Keratinocyte (primary cell): Measurements from ENCODE around the gene TPMT. TPM values are rescaled to one million over a fixed set of nuclear protein-coding genes. Genes with fewer than 3 reads are reported as not detected.

Experiments
- DNase-seq: peaks from one replicate; pipeline ENCODE4 v3.0.0-alpha.2; 2011; ENCODE audit warnings: low read depth, missing footprints, low spot score
- FAIRE-seq: peaks from 2 replicates; lab custom pipeline; 2011; peaks lifted over from hg19 to GRCh38; lab: Jason Lieb, UNC
- H2AFZ ChIP-seq: 2 replicates; pipeline ENCODE4 v1.6.0; 2012; ENCODE audit warnings: low read length, control low read depth, inconsistent platforms; ENCODE audit not compliant: control insufficient read depth
- H3K27ac ChIP-seq: 2 replicates; pipeline ENCODE4 v1.5.1; 2011; ENCODE audit warnings: low read length; ENCODE audit not compliant: control insufficient read depth, insufficient read depth
- H3K27me3 ChIP-seq: 3 replicates; pipeline ENCODE4 v1.6.0; 2011; ENCODE audit warnings: low read length; ENCODE audit not compliant: control insufficient read depth, insufficient read depth; ENCODE audit errors: extremely low read depth
- H3K36me3 ChIP-seq, 2 experiments: 2 replicates in 1 of 2; 3 replicates in 1 of 2; pipeline ENCODE4 v1.5.1; 2011; ENCODE audit warnings: low read length in 2 of 2, mild to moderate bottlenecking in 1 of 2; ENCODE audit not compliant: control insufficient read depth in 2 of 2, insufficient read depth in 2 of 2; ENCODE audit errors: extremely low read depth in 1 of 2
- H3K4me1 ChIP-seq: 3 replicates; pipeline ENCODE4 v1.5.1; 2011; ENCODE audit warnings: low read length; ENCODE audit not compliant: control insufficient read depth, insufficient read depth; ENCODE audit errors: extremely low read depth
- H3K4me2 ChIP-seq: 3 replicates; pipeline ENCODE4 v1.6.0; 2011; ENCODE audit warnings: low read depth, low read length; ENCODE audit not compliant: control insufficient read depth, insufficient read depth; ENCODE audit errors: extremely low read depth
- H3K4me3 ChIP-seq, 3 experiments: fragments of 200-600 bp in 1 of 3; sonication (generic) in 1 of 3; 2 replicates in 2 of 3; 3 replicates in 1 of 3; pipeline ENCODE4 v1.5.1; 2011 to 2016; ENCODE audit warnings: low read length in 3 of 3, mild to moderate bottlenecking in 3 of 3, control low read depth in 2 of 3, inconsistent platforms in 1 of 3, low read depth in 1 of 3, mixed read lengths in 1 of 3, mixed run types in 1 of 3, moderate library complexity in 1 of 3; ENCODE audit not compliant: control insufficient read depth in 2 of 3, insufficient read depth in 2 of 3; ENCODE audit errors: extremely low read depth in 1 of 3
- H3K79me2 ChIP-seq: 2 replicates; pipeline ENCODE4 v1.6.0; 2012; ENCODE audit warnings: low read length; ENCODE audit not compliant: control insufficient read depth, insufficient read depth
- H3K9ac ChIP-seq: 3 replicates; pipeline ENCODE4 v1.6.0; 2011; ENCODE audit warnings: low read length; ENCODE audit not compliant: control insufficient read depth, insufficient read depth; ENCODE audit errors: extremely low read depth
- H3K9me1 ChIP-seq: 3 replicates; pipeline ENCODE4 v1.6.0; 2011; ENCODE audit warnings: low read length; ENCODE audit not compliant: control insufficient read depth, insufficient read depth; ENCODE audit errors: extremely low read depth
- H3K9me3 ChIP-seq: 2 replicates; pipeline ENCODE4 v1.5.1; 2012; ENCODE audit warnings: low read depth, low read length; ENCODE audit not compliant: control insufficient read depth
- H4K20me1 ChIP-seq: 3 replicates; pipeline ENCODE4 v1.6.0; 2011; ENCODE audit warnings: low read length; ENCODE audit not compliant: control insufficient read depth, insufficient read depth; ENCODE audit errors: extremely low read depth
- CTCF ChIP-seq, 3 experiments: IDR thresholded peaks in 1 of 3; conservative IDR thresholded peaks in 1 of 3; optimal IDR thresholded peaks in 1 of 3; 2 replicates in 2 of 3; 3 replicates in 1 of 3; pipeline versions ENCODE3 to v1.5.1; 2011; ENCODE audit warnings: low read length in 3 of 3, mild to moderate bottlenecking in 3 of 3, moderate library complexity in 2 of 3, control low read depth in 1 of 3, inconsistent platforms in 1 of 3; ENCODE audit not compliant: insufficient read depth in 2 of 3; ENCODE audit errors: extremely low read depth in 1 of 3
- EZH2 ChIP-seq: IDR thresholded peaks from one replicate; pipeline ENCODE4 v1.6.1; 2012; ENCODE audit warnings: inconsistent platforms, mild to moderate bottlenecking, low read length, moderate library complexity
- dilution Hi-C: fragments of 300-500 bp; cut with MboI; formaldehyde crosslinking; loops from one replicate; pipeline ENCODE4 v1.7.0; 2020; ENCODE audit warnings: low sequenced_read_pairs; ENCODE audit not compliant: extremely low pct_ligation_motif_present
- polyA plus RNA-seq, 5 experiments: library from polyadenylated mRNA; depleted of rRNA in 3 of 5; stranded (reverse) in 3 of 5; stranded (forward) in 1 of 5; unstranded in 1 of 5; fragments of >200 nt; gene quantifications; 1 replicate in 1 of 5; 2 replicates in 3 of 5; 3 replicates in 1 of 5; pipeline versions ENCODE4 v1.2.1 to v1.2.3, GENCODE V29; 2011 to 2012; ENCODE audit warnings: missing spikeins in 2 of 5, low read depth in 1 of 5, low replicate concordance in 1 of 5

TPMT gene
- polyA plus RNA-seq, 1 donor (not counting 4 experiments of a cell fraction or from before 2014, with no cell fraction given), result 38.6 TPM

GRCh38 chr6:18168264-18168663 is 13.4 kb upstream of the TPMT start:
- Histone ChIP-seq H3K27ac (no peak overlapping the region), H3K9me1 (no peaks in the 10 kb centered on the region), H3K4me3 (no peak overlapping the region), H3K36me3 (peaks cover 5 to 9% of the 10 kb centered on the region in 2 experiments), H3K4me2 (no peak overlapping the region), H3K9ac (no peak overlapping the region), H3K27me3 (no peaks in the 10 kb centered on the region), H3K9me3 (no peaks in the 10 kb centered on the region), H3K4me1 (no peaks in the 10 kb centered on the region), H4K20me1 (no peaks in the 10 kb centered on the region), H2AFZ (no peak overlapping the region), H3K79me2 (no peaks in the 10 kb centered on the region)
- dilution Hi-C loops, result no loop called here
- no peak for TF ChIP-seq CTCF (optimal IDR thresholded peaks at IDR 0.05 in 1 of 3, IDR thresholded peaks at IDR 0.05 in 1 of 3, conservative IDR thresholded peaks at IDR 0.05 in 1 of 3; ENCODE audit: extremely low read depth in 1 of 3, insufficient read depth in 2 of 3, low read length in 3 of 3)
- TF ChIP-seq EZH2, result no peak
- DNase-seq (no peak), FAIRE-seq (no peak)

- TF ChIP-seq CTCF (optimal IDR thresholded peaks at IDR 0.05 in 1 of 3, IDR thresholded peaks at IDR 0.05 in 1 of 3, conservative IDR thresholded peaks at IDR 0.05 in 1 of 3; ENCODE audit: extremely low read depth in 1 of 3, insufficient read depth in 2 of 3, low read length in 3 of 3) (no peak), EZH2 (no peak)
- DNase-seq (no peak), FAIRE-seq (no peak)
- Histone ChIP-seq H2AFZ (no peak overlapping the region), H3K4me2 (no peak overlapping the region), H3K79me2 (no peaks in the 10 kb centered on the region), H3K9ac (no peak overlapping the region), H3K27ac (no peak overlapping the region), H3K27me3 (no peaks in the 10 kb centered on the region), H3K9me1 (no peaks in the 10 kb centered on the region), H3K9me3 (no peaks in the 10 kb centered on the region), H3K4me1 (no peaks in the 10 kb centered on the region), H3K4me3 (no peak overlapping the region), H3K36me3 (peaks cover 8 to 11% of the 10 kb centered on the region in 2 experiments), H4K20me1 (no peaks in the 10 kb centered on the region)
- dilution Hi-C loops, result no loop called here
Measured at GRCh38 chr6:18166312-18167036, 11.6 kb upstream of the TPMT start.
